ENCODE results near the gene PER3.

DNA sequence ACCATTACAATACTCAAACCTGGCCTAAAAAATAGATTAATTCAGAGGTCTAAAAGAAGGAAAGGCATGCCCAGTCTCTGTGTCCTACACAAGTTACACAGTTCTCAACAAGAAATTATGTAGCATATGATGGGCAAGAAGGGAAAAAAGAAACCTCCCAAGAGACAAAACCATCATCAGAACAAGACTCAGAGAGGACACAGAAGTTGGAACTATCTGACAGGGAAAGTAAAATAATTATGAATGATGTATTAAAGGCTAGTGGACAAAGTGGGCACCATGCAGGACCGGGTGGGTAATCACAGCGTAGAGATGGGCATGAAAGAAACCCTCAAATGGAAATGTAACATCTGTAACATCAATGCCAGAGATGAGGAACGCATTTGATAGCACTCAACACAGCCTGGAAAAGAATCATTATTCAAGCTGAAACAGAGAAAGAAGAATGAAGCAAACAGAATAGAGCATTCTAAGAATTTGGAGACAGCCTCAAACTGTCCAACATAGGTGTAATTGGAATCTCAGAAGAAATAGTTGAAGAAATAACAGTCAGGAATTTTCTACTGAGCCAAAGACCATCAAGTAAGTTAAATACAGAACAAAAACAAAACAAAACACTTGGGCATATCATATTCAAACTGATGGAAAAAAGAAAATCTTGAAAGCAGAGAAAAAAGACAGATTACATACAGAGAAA lies 29.7 kb downstream of the PER3 start:
- TF ChIP-seq, protein P1, sequence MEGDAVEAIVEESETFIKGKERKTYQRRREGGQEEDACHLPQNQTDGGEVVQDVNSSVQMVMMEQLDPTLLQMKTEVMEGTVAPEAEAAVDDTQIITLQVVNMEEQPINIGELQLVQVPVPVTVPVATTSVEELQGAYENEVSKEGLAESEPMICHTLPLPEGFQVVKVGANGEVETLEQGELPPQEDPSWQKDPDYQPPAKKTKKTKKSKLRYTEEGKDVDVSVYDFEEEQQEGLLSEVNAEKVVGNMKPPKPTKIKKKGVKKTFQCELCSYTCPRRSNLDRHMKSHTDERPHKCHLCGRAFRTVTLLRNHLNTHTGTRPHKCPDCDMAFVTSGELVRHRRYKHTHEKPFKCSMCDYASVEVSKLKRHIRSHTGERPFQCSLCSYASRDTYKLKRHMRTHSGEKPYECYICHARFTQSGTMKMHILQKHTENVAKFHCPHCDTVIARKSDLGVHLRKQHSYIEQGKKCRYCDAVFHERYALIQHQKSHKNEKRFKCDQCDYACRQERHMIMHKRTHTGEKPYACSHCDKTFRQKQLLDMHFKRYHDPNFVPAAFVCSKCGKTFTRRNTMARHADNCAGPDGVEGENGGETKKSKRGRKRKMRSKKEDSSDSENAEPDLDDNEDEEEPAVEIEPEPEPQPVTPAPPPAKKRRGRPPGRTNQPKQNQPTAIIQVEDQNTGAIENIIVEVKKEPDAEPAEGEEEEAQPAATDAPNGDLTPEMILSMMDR (IDR thresholded peaks at IDR 0.05) = no peak
- TF ChIP-seq POLR2A (IDR thresholded peaks at IDR 0.05) = no peak

Data from right lobe of liver (tissue), 4 donors.